Breast epithelium (tissue), 3 donors: ENCODE data around the gene CYSTM1.

ENCODE experiments used
- CTCF ChIP-seq, 3 donors: fragments of 450-650 bp; IDR thresholded peaks; one replicate each; pipeline ENCODE4 v1.5.1; 2016 to 2017; ENCODE audit warnings: antibody characterized with exemption in 3 of 3, mild to moderate bottlenecking in 3 of 3, moderate library complexity in 3 of 3
- POLR2A ChIP-seq: fragments of 450-650 bp; IDR thresholded peaks from one replicate; pipeline ENCODE4 v1.6.1; 2016; ENCODE audit warnings: antibody characterized with exemption, mild to moderate bottlenecking, moderate library complexity
- POLR2AphosphoS5 ChIP-seq, 3 donors: sonication (generic); formaldehyde crosslinking; IDR thresholded peaks; one replicate each; pipeline ENCODE4 v1.6.1; 2017; ENCODE audit warnings: antibody characterized with exemption in 3 of 3

GRCh38 chr5:140261403-140262171, 86.6 kb downstream of the CYSTM1 start:
- TF ChIP-seq POLR2A (no peak), CTCF (IDR thresholded peaks at IDR 0.05) (no peak), POLR2AphosphoS5 (IDR thresholded peaks at IDR 0.05) (peak in 1 of 3 donors; percentile 14)
